Mammary epithelial cell (primary cell): ENCODE results near the gene SLIT1.

ENCODE experiments used
- CTCF ChIP-seq, 2 donors: IDR thresholded peaks in 1 of 2; conservative IDR thresholded peaks in 1 of 2; 2 replicates each; pipeline ENCODE4 v1.5.1; 2011 to 2012; ENCODE audit warnings: inconsistent platforms in 2 of 2, low read length in 2 of 2, mild to moderate bottlenecking in 2 of 2, control low read depth in 1 of 2, low read depth in 1 of 2; ENCODE audit not compliant: insufficient read depth in 1 of 2; ENCODE audit errors: extremely low read depth in 1 of 2
- EZH2 ChIP-seq: IDR thresholded peaks from 2 replicates; pipeline ENCODE4 v1.6.1; 2012; ENCODE audit warnings: low read length, inconsistent platforms, borderline replicate concordance

- TF ChIP-seq CTCF (conservative IDR thresholded peaks at IDR 0.05 in 1 of 2, IDR thresholded peaks at IDR 0.05 in 1 of 2; ENCODE audit: extremely low read depth in 1 of 2, insufficient read depth in 1 of 2, low read depth in 1 of 2, low read length in 2 of 2) = no peak
- no peak for TF ChIP-seq EZH2
Measured at GRCh38 chr10:97029271-97029670, 156.5 kb downstream of the SLIT1 start.
